A549 (cell line): ENCODE measurements around the gene SLC34A1.

Experiments
- CTCF ChIP-seq: fragments of >200 bp; sonication (Bioruptor Twin); formaldehyde crosslinking; IDR thresholded peaks from 3 replicates; pipeline ENCODE4 v1.5.1; 2016
- EP300 ChIP-seq, 2 experiments: fragments of >200 bp; sonication (Bioruptor Twin); formaldehyde crosslinking; IDR thresholded peaks; 2 replicates in 1 of 2; 3 replicates in 1 of 2; pipeline ENCODE4 v1.6.1; 2016 to 2017
- RAD21 ChIP-seq, 2 experiments: fragments of >200 bp in 1 of 2; sonication (Bioruptor Twin) in 1 of 2; formaldehyde crosslinking in 1 of 2; IDR thresholded peaks in 1 of 2; conservative IDR thresholded peaks in 1 of 2; 2 replicates in 1 of 2; 3 replicates in 1 of 2; pipeline ENCODE4 v1.6.1; 2012 to 2018; ENCODE audit warnings: inconsistent platforms in 1 of 2
- RCOR1 ChIP-seq: fragments of 150-350 bp; IDR thresholded peaks from 2 replicates; pipeline ENCODE4 v1.6.1; 2014; ENCODE audit warnings: antibody characterized with exemption, low read length, low read depth
- REST ChIP-seq: fragments of 200-600 bp; sonication (generic); IDR thresholded peaks from 2 replicates; pipeline ENCODE4 v1.6.1; 2016; ENCODE audit warnings: antibody characterized with exemption, mild to moderate bottlenecking, moderate library complexity

GRCh38 chr5:177347699-177348098 is 36.5 kb upstream of the SLC34A1 start:
- TF ChIP-seq EP300 (IDR thresholded peaks at IDR 0.05), result no peak
- no peak for TF ChIP-seq CTCF
- no peak for TF ChIP-seq RAD21 (conservative IDR thresholded peaks at IDR 0.05 in 1 of 2, IDR thresholded peaks at IDR 0.05 in 1 of 2)
- TF ChIP-seq RCOR1, result no peak
- no peak for TF ChIP-seq REST
